ENCODE results near the gene PPP1R15B. TPM values are rescaled to one million over a fixed set of nuclear protein-coding genes. Genes with fewer than 3 reads are reported as not detected.

The PPP1R15B gene
- total and polyA plus RNA-seq, 2 of the 4 experiments (the other 2 are of a cell fraction) = 14.9 to 15.0 TPM

DNA sequence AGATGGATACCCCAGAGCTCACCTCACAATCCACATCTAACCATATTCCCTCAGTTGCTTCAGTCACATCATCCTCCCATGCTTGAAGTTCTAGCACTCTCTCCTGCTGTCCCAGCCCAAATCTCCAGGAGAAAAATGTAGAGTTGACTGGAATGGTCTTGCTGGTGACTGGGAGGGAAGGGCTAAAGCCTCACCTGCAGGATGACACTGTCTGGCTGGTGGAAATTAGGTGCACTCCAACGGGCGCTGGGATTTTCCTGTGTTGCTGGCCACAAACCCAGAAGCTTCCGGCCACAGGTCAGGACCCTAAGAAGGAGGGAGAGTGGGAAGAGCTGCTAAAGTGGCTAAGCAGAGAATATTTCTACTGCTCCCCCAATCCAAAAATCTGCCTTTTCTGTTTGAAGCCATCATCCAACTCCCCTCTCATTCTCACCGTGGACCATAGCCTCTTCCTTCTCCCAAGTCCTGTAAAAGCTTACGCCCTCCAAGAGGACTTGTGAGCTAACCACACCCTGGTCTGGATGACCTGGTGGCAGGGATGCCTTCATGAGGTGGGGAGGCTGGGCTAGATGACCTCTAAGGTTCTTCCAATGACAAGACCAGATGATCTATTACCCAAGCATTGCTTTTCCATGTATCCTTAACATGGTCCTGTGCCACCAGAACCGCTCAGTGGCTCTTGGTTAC, 37.5 kb upstream of the PPP1R15B start:
- Histone ChIP-seq H3K4ac (ENCODE audit: low read depth, low read length) (no peak overlapping the region), H3K27ac (ENCODE audit: insufficient read depth, low read length) (no peak overlapping the region), H2BK120ac (ENCODE audit: low read depth, low read length) (no peak overlapping the region), H4K91ac (ENCODE audit: insufficient read depth, low read depth, low read length) (no peak overlapping the region), H3K9me3 (ENCODE audit: control insufficient read depth, insufficient read depth, low read length) (no peaks in the 10 kb centered on the region), H3K14ac (replicated peaks; ENCODE audit: low read depth, low read length) (no peak overlapping the region), H4K5ac (ENCODE audit: low read depth, low read length) (no peak overlapping the region), H3K23ac (ENCODE audit: low read depth, low read length) (no peak overlapping the region), H4K8ac (ENCODE audit: low read depth in 2 of 2, low read length in 2 of 2) (no peak overlapping the region), H4K20me1 (ENCODE audit: insufficient read depth, low read length) (no peaks in the 10 kb centered on the region; the same call in 1 of the 2 replicates), H3K56ac (ENCODE audit: extremely low read depth, insufficient read depth, low read length) (no peak overlapping the region), H3K79me1 (ENCODE audit: low read depth in 1 of 2, low read length in 2 of 2) (no peaks in the 10 kb centered on the region), H3K4me2 (ENCODE audit: low read depth, low read length) (no peak overlapping the region), H2AK9ac (replicated peaks; ENCODE audit: low read depth, low read length, poor library complexity) (no peak overlapping the region), H3K18ac (ENCODE audit: low read depth, low read length) (no peak overlapping the region), H3K4me3 (ENCODE audit: insufficient read depth, low read depth, low read length) (no peak overlapping the region), H3K9ac (ENCODE audit: low read depth, low read length) (no peak overlapping the region), H2BK5ac (ENCODE audit: low read depth, low read length, poor library complexity, severe bottlenecking) (no peak overlapping the region), H3K9me1 (ENCODE audit: insufficient read depth, low read length) (no peaks in the 10 kb centered on the region), H2AFZ (replicated peaks; ENCODE audit: low read length, poor library complexity) (no peak overlapping the region), H3K27me3 (ENCODE audit: control insufficient read depth, insufficient read depth, low read length) (no peaks in the 10 kb centered on the region), H3K4me1 (ENCODE audit: control insufficient read depth, insufficient read depth, low read length) (no peaks in the 10 kb centered on the region), H2AK5ac (ENCODE audit: low read depth, low read length) (no peak overlapping the region), H2BK15ac (ENCODE audit: low read depth, low read length) (no peak overlapping the region), H2BK20ac (ENCODE audit: low read depth, low read length) (no peak overlapping the region), H3K36me3 (ENCODE audit: control insufficient read depth, insufficient read depth, low read length) (peaks cover 5% of the 10 kb centered on the region; the same call in 1 of the 2 replicates)
- dilution Hi-C loops (cut with HindIII; ENCODE audit: low sequenced_read_pairs, unreplicated experiment) (no loop called here), intact Hi-C loops (cut with micrococcal nuclease) (no loop called here), in situ Hi-C loops (cut with MboI; ENCODE audit: low sequenced_read_pairs) (loop anchor here (5.0 kb wide), 1 partner anchor 53 kb away; no protein-coding TSS in a partner anchor)
- POLR2A ChIA-PET (ENCODE audit: unreplicated experiment) = no interaction called here
- WGBS, 2 experiments (ENCODE audit: extremely low coverage in 2 of 2, insufficient read length in 1 of 2) = 91% methylated on average over 1 of the region's 6 CpGs; no CpG with 5 or more reads in 1 of the 2 experiments
- CTCF ChIA-PET = no interaction called here
- DNase-seq (no peak), ATAC-seq (ENCODE audit: low read depth) (no peak)
- no peak for TF ChIP-seq CEBPB (IDR thresholded peaks at IDR 0.05; ENCODE audit: low read depth, low read length)
- TF ChIP-seq CHD1 (IDR thresholded peaks at IDR 0.05; ENCODE audit: low read depth, low read length) = no peak
- TF ChIP-seq RCOR1 (IDR thresholded peaks at IDR 0.05; ENCODE audit: insufficient replicate concordance, low read length) = no peak
- no peak for TF ChIP-seq SMC3 (IDR thresholded peaks at IDR 0.05; ENCODE audit: low read depth, low read length)
- TF ChIP-seq FOS (IDR thresholded peaks at IDR 0.05; ENCODE audit: low read depth, low read length) = no peak
- TF ChIP-seq RAD21 (IDR thresholded peaks at IDR 0.05; ENCODE audit: low read length) = no peak
- no peak for TF ChIP-seq POLR2A (IDR thresholded peaks at IDR 0.05; ENCODE audit: low read depth, low read length)
- no peak for TF ChIP-seq MXI1 (IDR thresholded peaks at IDR 0.05; ENCODE audit: borderline replicate concordance, low read depth, low read length)
- no peak for TF ChIP-seq MAZ (IDR thresholded peaks at IDR 0.05; ENCODE audit: borderline replicate concordance, low read depth, low read length)
- no TSS peak for BruUV-seq (replicated peaks)
